GM19455 (cell line): ENCODE measurements around the gene KAT6B.

ENCODE experiments used
- ATAC-seq: cut with Tn5 transposase; IDR thresholded peaks from one replicate; pipeline ENCODE4 v1.9.1; 2021; ENCODE audit not compliant: unreplicated experiment

The KAT6B gene

DNA sequence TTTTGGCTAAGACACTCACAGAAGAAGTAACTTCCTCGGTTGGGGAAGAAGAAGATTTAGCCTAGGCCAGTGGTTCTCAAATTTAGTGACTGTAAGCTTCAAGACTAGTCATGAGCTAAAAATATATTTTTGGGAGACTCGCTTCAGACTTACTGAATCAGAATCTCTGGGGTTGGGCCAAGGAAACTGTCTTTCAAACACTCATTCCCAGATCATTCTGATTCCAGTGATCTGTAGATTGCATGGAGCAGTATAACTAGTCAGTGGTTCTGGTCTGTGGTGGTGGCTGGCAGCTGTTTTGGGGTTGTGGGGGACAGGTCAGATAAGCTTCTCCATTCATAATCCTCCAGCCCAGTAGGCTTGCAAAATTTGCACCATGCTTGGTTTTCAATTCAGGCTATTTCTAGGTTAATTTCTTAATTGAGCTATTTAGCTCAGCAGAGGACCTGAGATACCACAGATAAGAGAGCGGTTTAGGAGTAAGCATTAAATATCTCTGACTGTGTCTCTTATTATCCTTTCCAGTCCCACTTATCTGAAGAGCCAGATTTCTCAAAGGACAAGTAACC is 3.8 kb upstream of the KAT6B start:
- no peak for ATAC-seq

DNA sequence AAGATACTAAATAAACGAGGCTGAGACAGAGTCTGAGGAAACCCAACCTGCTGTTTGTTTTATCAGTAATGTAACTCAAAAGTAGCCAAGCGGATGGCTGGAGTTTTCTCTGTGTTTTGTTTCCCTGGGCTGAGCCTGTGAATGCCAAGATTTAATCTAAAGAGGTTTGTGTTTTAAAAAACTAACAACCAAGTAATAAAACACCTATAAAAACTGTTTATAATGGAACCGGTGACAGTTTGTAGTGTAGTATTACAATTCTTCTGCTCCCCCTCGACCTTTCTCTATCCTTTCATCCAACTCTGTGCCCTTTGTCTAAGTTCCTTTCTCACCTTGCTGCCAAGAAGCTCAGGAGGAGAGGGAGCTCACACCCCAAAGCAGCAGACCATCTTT is 2.6 kb upstream of the KAT6B start:
- no peak for ATAC-seq

DNA sequence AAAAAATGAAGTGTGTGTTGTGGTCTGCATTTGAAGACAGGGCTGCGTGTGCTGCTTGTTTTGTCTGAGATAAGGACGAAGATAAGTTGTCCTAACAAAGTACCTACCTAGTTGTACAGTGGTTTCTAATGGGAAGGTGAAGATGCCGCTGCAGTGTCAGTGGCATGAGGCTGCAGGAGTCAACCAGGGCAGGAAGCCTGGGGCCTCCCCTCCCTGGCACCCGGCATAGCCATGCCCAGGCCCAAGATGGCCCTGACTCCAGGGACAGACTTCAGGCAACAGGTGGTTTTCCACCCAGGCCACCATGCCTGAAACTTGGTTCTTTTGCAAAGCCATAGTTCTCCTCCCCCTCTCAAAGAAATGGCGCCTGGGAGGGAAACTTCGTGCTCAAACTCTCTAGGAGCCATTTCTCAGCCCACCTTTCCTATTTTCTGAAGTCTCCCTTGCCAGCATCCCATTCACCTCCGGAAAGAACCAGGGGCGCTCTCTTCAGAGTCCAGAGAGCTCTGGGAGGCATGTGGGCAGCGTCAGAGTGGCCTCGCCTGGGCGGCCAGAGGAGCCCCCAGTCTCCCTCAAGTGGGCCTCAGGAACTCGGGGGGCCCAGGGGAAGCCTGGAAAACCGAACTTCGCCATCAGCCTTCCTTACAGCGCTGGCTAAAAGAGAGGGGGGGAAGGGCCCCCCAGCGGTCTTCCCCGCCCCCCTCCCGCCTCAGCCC is 2.1 kb upstream of the KAT6B start:
- no peak for ATAC-seq

GRCh38 chr10:74824900-74825370 is 1.5 kb upstream of the KAT6B start:
- ATAC-seq = peak; percentile 1

- peak; percentile 4 for ATAC-seq
These were observed 844 bp upstream of the KAT6B start for GRCh38 chr10:74825371-74826141.

- no peak for ATAC-seq
These were observed 643 bp downstream of the KAT6B start for GRCh38 chr10:74827045-74827441.

DNA sequence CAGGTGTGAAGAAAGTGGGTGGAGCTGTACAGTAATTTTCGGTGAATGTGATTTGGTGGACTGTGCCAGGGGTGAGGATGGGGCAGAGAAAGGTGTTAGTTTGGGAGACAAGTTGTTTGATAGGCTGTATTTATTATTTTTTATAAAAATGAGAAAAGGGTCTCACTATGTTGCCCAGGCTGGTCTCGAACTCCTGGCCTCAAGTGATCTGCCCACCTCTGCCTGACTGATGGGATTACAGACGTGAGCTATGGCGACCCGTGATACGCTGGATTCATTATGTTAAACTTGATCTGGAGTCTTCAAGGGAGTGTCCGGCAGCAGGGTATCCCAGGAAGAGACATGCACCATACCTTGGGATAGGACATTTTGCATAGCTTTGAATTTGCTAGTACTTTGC is 1.3 kb downstream of the KAT6B start:
- no peak for ATAC-seq

DNA sequence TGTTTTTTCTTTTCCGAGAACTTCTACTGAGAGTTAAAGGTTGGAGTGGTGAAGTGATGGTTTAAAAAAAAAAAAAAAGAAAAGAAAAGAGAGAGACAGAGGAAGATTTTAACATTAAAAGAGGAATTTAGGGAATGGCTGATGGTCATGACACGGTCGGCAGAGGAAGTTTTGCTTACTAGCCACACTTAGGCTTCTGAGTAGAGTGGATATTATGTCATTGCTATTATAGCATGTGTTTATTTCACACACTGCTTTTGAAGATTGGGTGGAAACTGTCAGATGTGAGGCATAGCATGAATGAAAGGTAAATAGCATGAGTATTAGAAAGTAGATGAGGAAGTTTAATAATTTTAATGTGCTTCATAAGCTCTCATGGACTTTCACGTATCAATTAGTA is 2.5 kb downstream of the KAT6B start:
- no peak for ATAC-seq

GRCh38 chr10:74831518-74832120 is 5.2 kb downstream of the KAT6B start:
- no peak for ATAC-seq

GRCh38 chr10:74835963-74836362 is 9.6 kb downstream of the KAT6B start:
- ATAC-seq = no peak

DNA sequence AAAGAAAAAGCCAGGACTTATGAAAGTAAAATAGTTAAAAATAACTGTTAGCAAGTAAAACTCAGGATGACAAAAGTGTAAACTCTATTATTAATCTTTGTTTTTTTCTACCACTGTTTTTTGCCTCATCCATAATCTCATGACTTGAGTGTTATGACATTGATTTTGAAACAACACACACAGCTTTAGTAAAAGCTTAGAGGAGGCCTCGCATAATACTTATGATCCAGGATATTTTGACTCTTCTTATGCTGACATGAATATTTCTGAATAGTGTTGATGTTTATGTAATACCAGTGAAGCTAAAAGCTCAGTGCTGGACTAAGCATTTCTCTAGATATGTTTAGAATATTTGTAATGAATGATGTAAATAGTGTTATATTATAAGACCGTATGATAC is 10.5 kb downstream of the KAT6B start:
- ATAC-seq = no peak

- ATAC-seq = no peak
These were observed 11.3 kb downstream of the KAT6B start for GRCh38 chr10:74837743-74838142.

DNA sequence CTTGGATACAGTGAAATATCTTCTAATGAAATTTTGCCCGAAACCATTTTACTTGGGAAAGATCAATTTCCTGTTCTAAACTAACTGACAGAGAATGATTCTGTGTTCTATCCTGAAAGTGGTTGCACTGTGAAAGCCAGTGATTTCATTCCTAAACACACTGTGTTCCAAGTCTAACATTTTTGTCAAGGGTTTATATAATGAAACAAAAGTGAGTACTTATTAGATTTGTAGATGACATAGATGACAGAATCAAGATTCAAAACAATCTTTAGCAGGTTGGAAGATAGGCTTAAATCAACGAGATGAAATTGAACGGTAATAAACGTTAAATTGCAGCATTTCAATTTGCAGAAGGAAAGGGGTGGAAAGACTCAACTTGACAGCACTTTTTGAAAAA is 13.3 kb downstream of the KAT6B start:
- ATAC-seq = no peak

DNA sequence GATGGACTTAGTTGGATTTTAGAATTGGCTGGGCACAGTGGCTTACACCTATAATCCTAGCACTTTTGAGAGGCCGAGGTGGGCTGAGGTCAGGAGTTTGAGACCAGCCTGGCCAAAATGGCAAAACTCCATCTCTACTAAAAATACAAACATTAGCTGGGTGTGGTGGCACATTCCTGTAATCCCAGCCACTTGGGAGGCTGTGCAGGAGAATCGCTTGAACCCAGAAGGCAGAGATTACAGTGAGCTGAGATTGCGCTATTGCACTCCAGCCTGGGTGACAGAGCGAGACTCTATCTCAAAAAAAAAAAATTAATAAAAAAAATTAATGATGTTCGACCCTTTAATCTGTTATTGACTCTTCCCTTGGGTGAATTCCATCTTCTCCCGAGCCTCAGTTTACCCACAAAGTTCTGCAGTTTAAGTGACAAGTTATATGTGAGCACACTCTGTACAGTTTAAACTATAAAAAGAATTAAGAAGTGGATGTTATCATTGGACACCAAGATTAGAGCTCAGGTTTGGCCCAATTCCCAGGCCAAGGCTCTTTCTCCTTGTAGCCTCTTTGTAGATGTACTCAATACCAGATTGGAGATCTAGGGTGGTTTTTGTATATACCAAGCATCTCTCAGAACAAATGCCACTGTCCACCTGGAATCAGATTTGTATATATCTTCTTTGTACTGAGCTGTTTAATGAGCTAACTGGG is 15.0 kb downstream of the KAT6B start:
- no peak for ATAC-seq

- no peak for ATAC-seq
These were observed 16.0 kb downstream of the KAT6B start for GRCh38 chr10:74842301-74842954.

DNA sequence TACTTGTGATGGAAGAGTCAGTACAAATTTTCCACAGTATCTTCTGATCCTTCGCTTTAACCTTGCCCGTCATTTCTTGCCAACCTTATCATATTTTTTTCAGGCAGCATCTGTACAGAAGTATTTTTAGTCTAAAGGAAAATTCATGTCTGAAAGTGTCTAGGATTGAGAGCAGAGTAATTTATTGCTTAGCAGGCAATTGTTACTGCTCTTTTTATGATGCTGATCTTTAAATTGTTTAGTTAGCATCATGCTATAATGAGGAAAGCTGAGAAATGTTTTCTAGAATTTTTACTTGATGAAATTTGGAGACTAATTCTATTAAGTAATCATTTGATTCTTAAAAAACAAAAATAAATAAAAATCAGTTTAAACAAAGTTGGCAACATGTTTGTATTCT is 20.6 kb downstream of the KAT6B start:
- no peak for ATAC-seq

GRCh38 chr10:74851831-74852230 is 25.4 kb downstream of the KAT6B start:
- ATAC-seq = no peak

DNA sequence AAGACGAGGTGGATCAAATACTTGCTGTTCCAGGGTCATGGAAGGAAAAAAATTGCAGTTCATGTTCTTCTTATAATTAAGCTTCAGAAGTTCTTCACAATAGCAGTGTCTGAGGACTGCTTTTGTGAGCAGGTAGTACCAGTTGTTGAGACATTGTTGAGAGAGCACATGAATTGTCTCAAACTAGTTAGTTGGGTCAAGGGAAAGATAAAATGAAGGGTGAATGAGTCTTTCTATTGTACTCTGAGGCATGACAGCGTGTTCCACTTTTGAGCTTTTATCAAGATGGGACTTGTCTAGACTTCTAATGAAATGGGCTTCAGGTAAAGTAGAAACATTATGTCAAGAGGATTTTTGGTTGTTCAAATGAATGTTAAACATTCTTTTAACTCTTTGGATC is 26.0 kb downstream of the KAT6B start:
- no peak for ATAC-seq

DNA sequence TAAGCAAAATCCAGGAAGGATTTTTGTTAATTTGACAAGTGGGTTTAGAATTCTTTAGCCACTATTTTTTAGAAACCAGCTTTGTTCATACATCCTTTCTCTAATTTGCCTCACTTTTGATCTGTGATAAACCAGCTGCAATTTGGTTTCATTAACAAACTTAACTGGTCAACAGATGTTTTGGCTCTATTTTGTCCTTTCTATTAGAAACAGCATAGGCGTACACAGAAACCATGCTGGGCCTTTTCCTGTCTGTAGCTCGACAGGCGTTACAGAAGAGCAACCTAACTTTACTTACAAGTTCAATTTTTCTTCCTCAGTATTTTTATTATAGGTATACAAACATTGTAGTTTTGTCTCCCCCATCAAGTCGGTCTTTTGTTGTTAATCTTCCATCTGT is 28.2 kb downstream of the KAT6B start:
- ATAC-seq = no peak

GRCh38 chr10:74855027-74855426 is 28.6 kb downstream of the KAT6B start:
- no peak for ATAC-seq

DNA sequence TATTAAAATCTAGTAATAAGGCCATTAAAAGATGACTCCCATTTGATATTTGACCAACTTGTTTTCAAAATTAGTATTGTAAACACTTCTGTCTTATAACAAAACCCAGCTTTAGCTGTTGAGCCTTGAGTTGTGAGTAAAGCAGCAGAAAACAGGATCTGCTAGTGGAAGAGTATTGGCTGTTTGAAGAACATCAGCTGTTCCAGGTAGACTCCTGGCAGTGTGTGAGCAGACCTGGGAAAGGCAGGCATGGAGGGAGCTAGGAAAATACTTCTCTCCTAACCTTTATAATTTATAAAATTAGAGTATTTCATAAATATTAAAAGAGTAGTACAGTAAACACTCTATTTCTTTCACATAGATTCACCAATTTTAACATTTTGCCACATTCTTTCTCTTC is 29.0 kb downstream of the KAT6B start:
- ATAC-seq = no peak
